WERI-Rb-1 (cell line): ENCODE measurements around the gene ZNF112.
"Not testable (repeated sequence)": the region's sequence is repeated elsewhere in the genome, so short reads cannot be mapped to it uniquely, and the experiment has no call there.

Experiments used
- DNase-seq: peaks from one replicate; pipeline ENCODE4 v3.0.0-alpha.2; 2020
- H3K27ac ChIP-seq: fragments of 250-450 bp; sonication (Bioruptor Pico); 2 replicates; pipeline ENCODE4 v1.5.1; 2020; ENCODE audit warnings: mild to moderate bottlenecking, moderate library complexity
- H3K27me3 ChIP-seq: fragments of 250-450 bp; sonication (Bioruptor Pico); 2 replicates; pipeline ENCODE4 v1.5.1; 2021; ENCODE audit warnings: mild to moderate bottlenecking, low read depth, moderate library complexity; ENCODE audit not compliant: insufficient read depth, severe bottlenecking
- H3K36me3 ChIP-seq: fragments of 250-450 bp; sonication (Bioruptor Pico); 2 replicates; pipeline ENCODE4 v1.5.1; 2020; ENCODE audit warnings: mild to moderate bottlenecking, moderate library complexity
- H3K4me3 ChIP-seq: 2 replicates; pipeline ENCODE4 v1.5.1; 2011; ENCODE audit warnings: low read depth, mild to moderate bottlenecking, control low read depth, low read length
- H3K9me3 ChIP-seq: fragments of 250-450 bp; sonication (Bioruptor Pico); 2 replicates; pipeline ENCODE4 v1.5.1; 2021; ENCODE audit warnings: mild to moderate bottlenecking, moderate library complexity; ENCODE audit not compliant: severe bottlenecking
- CTCF ChIP-seq: IDR thresholded peaks from 2 replicates; pipeline ENCODE4 v1.5.1; 2011; ENCODE audit warnings: low read depth, mild to moderate bottlenecking, control low read depth, inconsistent platforms, low read length

ZNF112 gene

GRCh38 chr19:44367024-44367423, 10.5 kb upstream of the ZNF112 start:
- DNase-seq, result no peak
- Histone ChIP-seq H3K27me3 (no peaks in the 10 kb centered on the region), H3K27ac (no peak overlapping the region), H3K4me3 (no peak overlapping the region), H3K36me3 (no peaks in the 10 kb centered on the region), H3K9me3 (no peaks in the 10 kb centered on the region)
- TF ChIP-seq CTCF, result no peak

- no peak for DNase-seq
- TF ChIP-seq CTCF, result no peak
These were observed 9.9 kb downstream of the ZNF112 start for GRCh38 chr19:44346556-44346955.

GRCh38 chr19:44345959-44346358, 10.5 kb downstream of the ZNF112 start:
- H3K36me3 ChIP-seq, result peaks cover 3% of the 10 kb centered on the region; the same call in 1 of the 2 replicates
- DNase-seq, result no peak
- no peaks in the 10 kb centered on the region for H3K27me3 ChIP-seq

More at GRCh38 chr19:44346556-44346955, 9.9 kb downstream of the ZNF112 start:
- Histone ChIP-seq H3K27me3 (no peaks in the 10 kb centered on the region), H3K9me3 (peaks cover 4% of the 10 kb centered on the region), H3K27ac (no peak overlapping the region), H3K4me3 (no peak overlapping the region), H3K36me3 (peaks cover 3% of the 10 kb centered on the region; the same call in 1 of the 2 replicates)

GRCh38 chr19:44344255-44344654, 12.2 kb downstream of the ZNF112 start:
- TF ChIP-seq CTCF, result no peak

More at GRCh38 chr19:44345959-44346358, 10.5 kb downstream of the ZNF112 start:
- TF ChIP-seq CTCF, result no peak
- H3K4me3 ChIP-seq, result no peak overlapping the region
- H3K27ac ChIP-seq, result no peak overlapping the region
- peaks cover 4% of the 10 kb centered on the region for H3K9me3 ChIP-seq

GRCh38 chr19:44341794-44342193, 14.7 kb downstream of the ZNF112 start:
- DNase-seq, result no peak
- Histone ChIP-seq H3K36me3 (peaks cover 14% of the 10 kb centered on the region), H3K4me3 (no peak overlapping the region), H3K27ac (no peak overlapping the region), H3K9me3 (no peaks in the 10 kb centered on the region), H3K27me3 (no peaks in the 10 kb centered on the region)
- no peak for TF ChIP-seq CTCF

More at GRCh38 chr19:44344255-44344654, 12.2 kb downstream of the ZNF112 start:
- Histone ChIP-seq H3K4me3 (no peak overlapping the region), H3K27ac (no peak overlapping the region), H3K36me3 (peaks cover 7% of the 10 kb centered on the region), H3K27me3 (no peaks in the 10 kb centered on the region), H3K9me3 (no peaks in the 10 kb centered on the region)
- DNase-seq, result no peak

DNA sequence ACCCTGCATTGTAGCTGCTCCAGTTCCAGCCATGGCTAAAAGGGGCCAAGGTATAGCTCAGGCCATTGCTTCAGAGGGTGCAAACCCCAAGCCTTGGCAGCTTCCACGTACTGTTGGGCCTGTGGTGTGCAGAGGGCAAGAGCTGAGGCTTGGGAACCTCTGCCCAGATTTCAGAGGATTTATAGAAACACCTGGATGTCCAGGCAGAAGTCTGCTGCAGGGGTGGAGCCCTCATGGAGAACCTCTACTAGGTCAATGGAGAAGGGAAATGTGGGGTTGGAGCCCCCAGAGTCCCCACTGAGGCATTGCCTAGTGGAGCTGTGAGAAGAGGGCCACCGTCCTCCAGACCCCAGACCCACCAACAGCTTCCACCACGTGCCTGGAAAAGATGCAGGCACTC, 21.8 kb downstream of the ZNF112 start:
- not testable (repeated sequence) for H3K4me3 ChIP-seq, DNase-seq, H3K27me3 ChIP-seq, H3K27ac ChIP-seq
- Histone ChIP-seq H3K9me3 (peaks cover 12% of the 10 kb centered on the region), H3K36me3 (peaks cover 72% of the 10 kb centered on the region)
